Tibial nerve (tissue), 4 donors: ENCODE measurements around the gene COPS9. TPM values are rescaled to one million over a fixed set of nuclear protein-coding genes. Genes with fewer than 3 reads are reported as not detected.

Experiments
- DNase-seq, 2 donors: peaks; one replicate each; pipeline ENCODE4 v3.0.0-alpha.2; 2019; ENCODE audit warnings: low spot score in 2 of 2
- H3K27ac ChIP-seq, 4 donors: fragments of 200-600 bp; sonication (generic) in 3 of 4; one replicate each; pipeline ENCODE4 v1.5.1; 2017 to 2019; ENCODE audit warnings: mild to moderate bottlenecking in 1 of 4
- H3K27me3 ChIP-seq, 2 donors: fragments of 200-600 bp; sonication (generic) in 1 of 2; one replicate each; pipeline versions ENCODE4 v1.5.1 to v1.6.0; 2017 to 2019
- H3K36me3 ChIP-seq, 3 donors: fragments of 200-600 bp; sonication (generic); one replicate each; pipeline ENCODE4 v1.5.1; 2018 to 2019
- H3K4me1 ChIP-seq, 4 donors: fragments of 200-600 bp; sonication (generic) in 3 of 4; one replicate each; pipeline ENCODE4 v1.5.1; 2017 to 2019
- H3K4me3 ChIP-seq, 4 donors: fragments of 200-600 bp; sonication (generic) in 3 of 4; one replicate each; pipeline ENCODE4 v1.5.1; 2017 to 2019; ENCODE audit warnings: mild to moderate bottlenecking in 1 of 4, moderate library complexity in 1 of 4
- H3K9me3 ChIP-seq, 4 donors: fragments of 200-600 bp; sonication (generic) in 3 of 4; one replicate each; pipeline ENCODE4 v1.5.1; 2017 to 2019
- CTCF ChIP-seq, 5 experiments: fragments of 200-600 bp in 3 of 5; fragments of 450-650 bp in 2 of 5; sonication (generic) in 3 of 5; IDR thresholded peaks; one replicate each; pipeline ENCODE4 v1.5.1; 2016 to 2019; ENCODE audit warnings: antibody characterized with exemption in 5 of 5, mild to moderate bottlenecking in 3 of 5, moderate library complexity in 2 of 5
- EP300 ChIP-seq, 2 donors: sonication (generic); formaldehyde crosslinking; IDR thresholded peaks; one replicate each; pipeline ENCODE4 v1.6.1; 2017; ENCODE audit warnings: antibody characterized with exemption in 2 of 2, mild to moderate bottlenecking in 1 of 2
- POLR2A ChIP-seq, 2 donors: fragments of 450-650 bp; IDR thresholded peaks; one replicate each; pipeline ENCODE4 v1.6.1; 2017; ENCODE audit warnings: antibody characterized with exemption in 2 of 2, mild to moderate bottlenecking in 2 of 2, moderate library complexity in 2 of 2
- WGBS, 2 donors: methylation state at CpG; one replicate each; pipeline ENCODE4 v1.1.5; 2018; 5-methylcytosine and 5-hydroxymethylcytosine counted together
- total RNA-seq, 4 donors: library from RNA; depleted of rRNA; stranded (reverse); fragments of >200 nt; gene quantifications; one replicate each; pipeline ENCODE4 v1.1.0, GENCODE V29; 2016

The COPS9 gene
- total RNA-seq, 4 donors from 2014 or later: 94.8 to 224 (median 141) TPM

GRCh38 chr2:240127191-240127750 is 8.8 kb downstream of the COPS9 start:
- H3K27me3 ChIP-seq: no peaks in the 10 kb centered on the region
- H3K9me3 ChIP-seq: peaks cover 0 to 4% (median 0%) of the 10 kb centered on the region in 4 donors
- H3K4me3 ChIP-seq: no peak overlapping the region
- 86 to 99% methylated on average over 7 of the region's 7 CpGs for WGBS, 2 donors
- H3K27ac ChIP-seq: no peak overlapping the region
- no peaks in the 10 kb centered on the region for H3K4me1 ChIP-seq
- TF ChIP-seq EP300 (IDR thresholded peaks at IDR 0.05): no peak
- TF ChIP-seq POLR2A (IDR thresholded peaks at IDR 0.05): no peak
- TF ChIP-seq CTCF (IDR thresholded peaks at IDR 0.05): no peak
- peaks cover 0 to 73% (median 18%) of the 10 kb centered on the region in 3 donors for H3K36me3 ChIP-seq
- DNase-seq: no peak

DNA sequence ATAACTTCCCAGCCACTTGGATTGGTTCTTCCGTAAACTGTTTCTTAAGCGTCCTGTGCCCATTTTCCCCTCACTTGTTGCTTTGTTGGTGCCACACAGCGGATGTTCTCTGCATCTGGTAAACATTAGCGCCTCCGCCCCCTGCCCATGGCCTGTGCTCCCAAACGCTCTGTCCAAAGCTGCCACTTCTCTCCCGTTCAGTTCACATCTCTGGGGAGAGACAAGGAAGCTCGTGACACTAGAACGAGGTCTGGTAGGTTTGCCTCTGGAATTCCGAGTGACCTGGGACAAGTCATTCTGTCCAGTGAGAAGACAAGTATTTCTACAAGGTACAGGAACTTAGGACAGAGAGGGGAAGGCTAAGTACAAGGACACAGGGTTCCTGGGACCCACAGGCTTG is 9.4 kb downstream of the COPS9 start:
- no peak for TF ChIP-seq CTCF (IDR thresholded peaks at IDR 0.05)
- TF ChIP-seq EP300 (IDR thresholded peaks at IDR 0.05): no peak
- no peak for TF ChIP-seq POLR2A (IDR thresholded peaks at IDR 0.05)
- Histone ChIP-seq H3K4me3 (no peak overlapping the region), H3K27ac (no peak overlapping the region), H3K27me3 (no peaks in the 10 kb centered on the region), H3K9me3 (peaks cover 0 to 4% (median 0%) of the 10 kb centered on the region in 4 donors), H3K4me1 (no peaks in the 10 kb centered on the region), H3K36me3 (peaks cover 0 to 67% (median 12%) of the 10 kb centered on the region in 3 donors)
- WGBS, 2 donors: 89 to 90% methylated on average over 10 of the region's 10 CpGs
- DNase-seq: no peak

- Histone ChIP-seq H3K27ac (no peak overlapping the region), H3K9me3 (peaks cover 0 to 4% (median 0%) of the 10 kb centered on the region in 4 donors), H3K27me3 (no peaks in the 10 kb centered on the region), H3K4me3 (no peak overlapping the region), H3K4me1 (no peaks in the 10 kb centered on the region), H3K36me3 (peaks cover 0 to 57% (median 8%) of the 10 kb centered on the region in 3 donors)
- WGBS, 2 donors: 92 to 95% methylated on average over 14 of the region's 14 CpGs
- no peak for DNase-seq
- TF ChIP-seq CTCF (IDR thresholded peaks at IDR 0.05): no peak
- no peak for TF ChIP-seq POLR2A (IDR thresholded peaks at IDR 0.05)
- TF ChIP-seq EP300 (IDR thresholded peaks at IDR 0.05): no peak
Observed at GRCh38 chr2:240125742-240126141, 10.4 kb downstream of the COPS9 start.

GRCh38 chr2:240124651-240125030 is 11.5 kb downstream of the COPS9 start:
- Histone ChIP-seq H3K9me3 (peaks cover 0 to 4% (median 0%) of the 10 kb centered on the region in 4 donors), H3K27ac (no peak overlapping the region), H3K4me3 (no peak overlapping the region), H3K36me3 (peaks cover 0 to 46% (median 0%) of the 10 kb centered on the region in 3 donors), H3K27me3 (no peaks in the 10 kb centered on the region), H3K4me1 (no peaks in the 10 kb centered on the region)
- 94 to 98% methylated on average over 7 to 8 of the region's 8 CpGs for WGBS, 2 donors
- no peak for DNase-seq
- no peak for TF ChIP-seq EP300 (IDR thresholded peaks at IDR 0.05)
- TF ChIP-seq CTCF (IDR thresholded peaks at IDR 0.05): no peak
- TF ChIP-seq POLR2A (IDR thresholded peaks at IDR 0.05): no peak

GRCh38 chr2:240123821-240124650 is 12.1 kb downstream of the COPS9 start:
- no peak for DNase-seq
- Histone ChIP-seq H3K36me3 (peaks cover 0 to 40% (median 0%) of the 10 kb centered on the region in 3 donors), H3K27me3 (no peaks in the 10 kb centered on the region), H3K9me3 (peaks cover 0 to 4% (median 0%) of the 10 kb centered on the region in 4 donors), H3K27ac (no peak overlapping the region), H3K4me1 (no peaks in the 10 kb centered on the region), H3K4me3 (no peak overlapping the region)
- WGBS, 2 donors: 89 to 90% methylated on average over 16 to 22 of the region's 24 CpGs
- TF ChIP-seq CTCF (IDR thresholded peaks at IDR 0.05) (no peak), EP300 (IDR thresholded peaks at IDR 0.05) (no peak), POLR2A (IDR thresholded peaks at IDR 0.05) (no peak)
